Hepatocyte (in vitro differentiated cells): ENCODE measurements around the gene HVCN1. TPM values are rescaled to one million over a fixed set of nuclear protein-coding genes. Genes with fewer than 3 reads are reported as not detected.

Source experiments
- DNase-seq: peaks from one replicate; pipeline ENCODE4 v3.0.0-alpha.2; 2016; ENCODE audit warnings: low spot score
- H2AFZ ChIP-seq: fragments of 200-600 bp; sonication (generic); 2 replicates; pipeline ENCODE4 v1.6.0; 2016; ENCODE audit warnings: antibody characterized with exemption, mild to moderate bottlenecking
- H3K27ac ChIP-seq: fragments of 200-600 bp; sonication (generic); 2 replicates; pipeline ENCODE4 v1.5.1; 2016; ENCODE audit warnings: mild to moderate bottlenecking
- H3K27me3 ChIP-seq: fragments of 200-600 bp; sonication (generic); 2 replicates; pipeline ENCODE4 v1.6.1; 2016
- H3K36me3 ChIP-seq: fragments of 200-600 bp; sonication (generic); replicated peaks from 2 replicates; pipeline ENCODE4 v1.5.1; 2016; ENCODE audit warnings: low read depth; ENCODE audit not compliant: insufficient read depth
- H3K4me1 ChIP-seq: fragments of 200-600 bp; sonication (generic); 2 replicates; pipeline ENCODE4 v1.5.1; 2016; ENCODE audit warnings: mild to moderate bottlenecking, moderate library complexity; ENCODE audit not compliant: insufficient read depth
- H3K4me2 ChIP-seq: fragments of 200-600 bp; sonication (generic); 2 replicates; pipeline ENCODE4 v1.6.0; 2016
- H3K4me3 ChIP-seq: fragments of 200-600 bp; sonication (generic); 2 replicates; pipeline ENCODE4 v1.5.1; 2016; ENCODE audit warnings: mild to moderate bottlenecking
- H3K79me2 ChIP-seq: fragments of 200-600 bp; sonication (generic); 2 replicates; pipeline ENCODE4 v1.6.0; 2017; ENCODE audit warnings: mild to moderate bottlenecking
- H3K9me2 ChIP-seq: fragments of 200-600 bp; sonication (generic); replicated peaks from 2 replicates; pipeline ENCODE4 v1.6.0; 2017; ENCODE audit warnings: mild to moderate bottlenecking; ENCODE audit not compliant: insufficient read depth
- H3K9me3 ChIP-seq: fragments of 200-600 bp; sonication (generic); 2 replicates; pipeline ENCODE4 v1.5.1; 2016; ENCODE audit warnings: low read depth, mild to moderate bottlenecking
- H4K20me1 ChIP-seq: fragments of 200-600 bp; sonication (generic); 2 replicates; pipeline ENCODE4 v1.6.0; 2016; ENCODE audit warnings: mild to moderate bottlenecking; ENCODE audit not compliant: insufficient read depth, poor library complexity, severe bottlenecking
- CTCF ChIP-seq: fragments of 200-600 bp; sonication (generic); IDR thresholded peaks from 2 replicates; pipeline ENCODE4 v1.5.1; 2016; ENCODE audit warnings: antibody characterized with exemption, mild to moderate bottlenecking; ENCODE audit not compliant: poor library complexity
- EZH2 ChIP-seq: fragments of 200-600 bp; sonication (generic); IDR thresholded peaks from 2 replicates; pipeline ENCODE4 v1.6.1; 2016; ENCODE audit warnings: antibody characterized with exemption, mild to moderate bottlenecking, borderline replicate concordance
- EZH2phosphoT487 ChIP-seq: fragments of 200-600 bp; sonication (generic); IDR thresholded peaks from one replicate; pipeline ENCODE4 v1.6.1; 2018; ENCODE audit warnings: antibody characterized with exemption, mild to moderate bottlenecking, low read depth, moderate library complexity; ENCODE audit not compliant: unreplicated experiment, severe bottlenecking
- WGBS: methylation state at CpG from one replicate; pipeline ENCODE4 v1.1.6; 2016; ENCODE audit warnings: low lambda C conversion rate; ENCODE audit errors: missing lambda C conversion rate; 5-methylcytosine and 5-hydroxymethylcytosine counted together
- polyA plus RNA-seq: library from polyadenylated mRNA; unstranded; fragments of >200 nt; fragmentation: Nextera tagmentation; extraction: Ambion mirVana; gene quantifications from 2 replicates; pipeline ENCODE4 v1.2.1, GENCODE V29; 2016
- total RNA-seq: library from RNA; depleted of rRNA; stranded (reverse); fragments of >200 nt; gene quantifications from 2 replicates; pipeline ENCODE4 v1.2.3, GENCODE V29; 2014

Gene HVCN1
- total and polyA plus RNA-seq, 2 experiments from 2014 or later, result 5.8 to 8.9 TPM

- WGBS, result 79% methylated on average over 4 of the region's 4 CpGs
- no peaks in the 10 kb centered on the region for H3K36me3 ChIP-seq
- DNase-seq, result no peak
- TF ChIP-seq CTCF, result no peak
- TF ChIP-seq EZH2phosphoT487, result no peak
- no peak for TF ChIP-seq EZH2
- no peak overlapping the region for H2AFZ ChIP-seq
- H3K27ac ChIP-seq, result no peak overlapping the region
- no peaks in the 10 kb centered on the region for H3K27me3 ChIP-seq
- H3K9me2 ChIP-seq, result no peaks in the 10 kb centered on the region
- no peak overlapping the region for H3K4me3 ChIP-seq
- no peaks in the 10 kb centered on the region for H3K9me3 ChIP-seq
- no peaks in the 10 kb centered on the region for H4K20me1 ChIP-seq
- H3K79me2 ChIP-seq, result no peaks in the 10 kb centered on the region
- no peak overlapping the region for H3K4me2 ChIP-seq
- H3K4me1 ChIP-seq, result no peaks in the 10 kb centered on the region
Observed at GRCh38 chr12:110670161-110670701, 18.7 kb downstream of the HVCN1 start.

- WGBS, result 78% methylated on average over 5 of the region's 5 CpGs
- H3K27me3 ChIP-seq, result no peaks in the 10 kb centered on the region
- TF ChIP-seq EZH2phosphoT487 (no peak), CTCF (no peak), EZH2 (no peak)
- no peak for DNase-seq
- no peaks in the 10 kb centered on the region for H3K4me1 ChIP-seq
- H3K4me3 ChIP-seq, result no peak overlapping the region
- H3K27ac ChIP-seq, result no peak overlapping the region
- H3K36me3 ChIP-seq, result no peaks in the 10 kb centered on the region
- no peaks in the 10 kb centered on the region for H3K9me3 ChIP-seq
- no peak overlapping the region for H3K4me2 ChIP-seq
- no peaks in the 10 kb centered on the region for H4K20me1 ChIP-seq
- no peaks in the 10 kb centered on the region for H3K79me2 ChIP-seq
- no peak overlapping the region for H2AFZ ChIP-seq
- no peaks in the 10 kb centered on the region for H3K9me2 ChIP-seq
Observed at GRCh38 chr12:110669193-110669502, 19.8 kb downstream of the HVCN1 start.

- no peak for DNase-seq
- Histone ChIP-seq H3K9me3 (no peaks in the 10 kb centered on the region), H2AFZ (no peak overlapping the region), H3K79me2 (no peaks in the 10 kb centered on the region), H4K20me1 (no peaks in the 10 kb centered on the region), H3K4me1 (no peaks in the 10 kb centered on the region), H3K4me2 (no peak overlapping the region), H3K9me2 (no peaks in the 10 kb centered on the region), H3K4me3 (no peak overlapping the region), H3K27ac (no peak overlapping the region), H3K27me3 (no peaks in the 10 kb centered on the region), H3K36me3 (no peaks in the 10 kb centered on the region)
- no peak for TF ChIP-seq EZH2
- TF ChIP-seq CTCF, result no peak
- TF ChIP-seq EZH2phosphoT487, result no peak
- WGBS, result 91% methylated on average over 12 of the region's 12 CpGs
Observed at GRCh38 chr12:110668480-110669192, 20.3 kb downstream of the HVCN1 start.
